HG02885 (cell line): ENCODE results near the gene MUC5AC.
"Not testable (repeated sequence)": the region's sequence is repeated elsewhere in the genome, so short reads cannot be mapped to it uniquely, and the experiment has no call there.

Source experiments
- ATAC-seq: cut with Tn5 transposase; IDR thresholded peaks from one replicate; pipeline ENCODE4 v1.9.1; 2021; ENCODE audit warnings: mild to moderate bottlenecking; ENCODE audit not compliant: unreplicated experiment, poor library complexity

Gene MUC5AC

GRCh38 chr11:1203505-1204271, 45.9 kb downstream of the MUC5AC start:
- ATAC-seq = no peak

GRCh38 chr11:1204381-1205101, 46.8 kb downstream of the MUC5AC start:
- no peak for ATAC-seq

GRCh38 chr11:1205121-1205986, 47.6 kb downstream of the MUC5AC start:
- ATAC-seq = no peak

GRCh38 chr11:1205987-1206331, 48.2 kb downstream of the MUC5AC start:
- no peak for ATAC-seq

- ATAC-seq = no peak
Observed at GRCh38 chr11:1206391-1207271, 48.9 kb downstream of the MUC5AC start.

- no peak for ATAC-seq
Observed at GRCh38 chr11:1207401-1208143, 49.8 kb downstream of the MUC5AC start.

GRCh38 chr11:1208144-1208393, 50.3 kb downstream of the MUC5AC start:
- no peak for ATAC-seq

GRCh38 chr11:1208394-1209261, 50.9 kb downstream of the MUC5AC start:
- no peak for ATAC-seq

GRCh38 chr11:1209371-1210057, 51.8 kb downstream of the MUC5AC start:
- ATAC-seq = no peak

- ATAC-seq = no peak
Observed at GRCh38 chr11:1211838-1212237, 54.1 kb downstream of the MUC5AC start.

- not testable (repeated sequence) for ATAC-seq
Observed at GRCh38 chr11:1215826-1216225, 58.1 kb downstream of the MUC5AC start.

- no peak for ATAC-seq
Observed at GRCh38 chr11:1217151-1217550, 59.4 kb downstream of the MUC5AC start.

GRCh38 chr11:1218256-1218787, 60.6 kb downstream of the MUC5AC start:
- ATAC-seq = no peak

GRCh38 chr11:1218788-1219445, 61.2 kb downstream of the MUC5AC start:
- ATAC-seq = no peak

- ATAC-seq = no peak
Observed at GRCh38 chr11:1219446-1219833, 61.7 kb downstream of the MUC5AC start.

GRCh38 chr11:1219834-1220815, 62.4 kb downstream of the MUC5AC start:
- ATAC-seq = no peak
